Activated naive CD4-positive, alpha-beta T cell treated with Interleukin-2 at 50 U/mL for 16 hours (primary cell): ENCODE measurements around the gene LAMA3.
"Not testable (repeated sequence)": the region's sequence is repeated elsewhere in the genome, so short reads cannot be mapped to it uniquely, and the experiment has no call there.

Experiments used
- DNase-seq: peaks from one replicate; pipeline ENCODE4 v3.0.0-alpha.2; 2020

LAMA3 gene

DNA sequence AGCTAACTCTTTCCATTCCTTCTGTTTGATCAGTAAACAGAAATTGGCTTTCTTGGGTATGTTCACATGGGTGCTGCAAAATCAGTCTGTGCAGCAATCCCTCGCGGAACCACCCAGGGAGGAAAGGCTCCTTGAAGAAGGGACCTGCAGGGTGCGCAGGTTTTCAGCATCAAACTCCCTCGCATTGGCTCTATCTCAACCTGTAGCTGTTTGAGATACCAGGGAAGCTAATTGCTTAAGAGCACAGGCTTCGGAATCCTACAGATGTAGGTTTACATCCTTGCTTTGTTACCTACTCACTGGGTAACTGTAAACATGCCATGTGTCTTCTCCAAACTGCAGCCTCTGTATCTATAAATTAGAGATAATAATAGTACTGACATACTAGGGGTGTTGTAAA is 43.2 kb downstream of the LAMA3 start:
- no peak for DNase-seq

DNA sequence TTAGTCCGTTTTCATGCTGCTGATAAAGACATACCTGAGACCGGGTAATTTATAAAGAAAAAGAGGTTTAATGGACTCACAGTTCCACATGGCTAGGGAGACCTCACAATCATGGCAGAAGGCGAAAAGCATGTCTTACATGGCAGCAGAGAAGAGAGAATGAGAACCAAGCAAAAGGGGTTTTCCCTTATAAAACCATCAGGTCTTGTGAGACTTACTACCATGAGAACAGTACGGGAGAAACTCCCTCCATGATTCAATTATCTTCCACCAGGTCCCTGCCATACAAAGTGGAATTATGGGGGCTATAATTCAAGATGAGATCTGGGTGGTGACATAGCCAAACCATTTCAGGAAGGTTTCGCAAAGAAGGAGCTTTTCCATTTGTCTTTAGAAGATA is 44.0 kb downstream of the LAMA3 start:
- not testable (repeated sequence) for DNase-seq

DNA sequence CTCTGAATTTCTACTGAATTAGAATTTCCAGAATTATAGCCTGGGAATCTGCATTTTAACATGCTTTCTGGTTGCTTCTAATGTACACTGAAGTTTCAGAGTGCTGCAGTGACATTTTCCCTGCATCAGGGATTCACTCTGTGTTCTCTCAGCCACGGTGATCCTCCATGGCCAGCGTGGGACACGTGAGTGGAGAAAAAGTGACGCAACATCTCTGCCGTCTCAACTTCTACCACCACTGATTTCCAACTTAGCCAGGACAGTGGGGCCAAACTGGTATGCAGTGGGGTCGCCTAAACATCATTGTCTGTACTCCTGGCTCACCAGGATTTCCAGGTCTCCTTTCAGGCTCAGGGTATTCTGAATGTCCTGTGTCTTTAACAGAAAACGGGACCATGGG is 44.6 kb downstream of the LAMA3 start:
- no peak for DNase-seq

DNA sequence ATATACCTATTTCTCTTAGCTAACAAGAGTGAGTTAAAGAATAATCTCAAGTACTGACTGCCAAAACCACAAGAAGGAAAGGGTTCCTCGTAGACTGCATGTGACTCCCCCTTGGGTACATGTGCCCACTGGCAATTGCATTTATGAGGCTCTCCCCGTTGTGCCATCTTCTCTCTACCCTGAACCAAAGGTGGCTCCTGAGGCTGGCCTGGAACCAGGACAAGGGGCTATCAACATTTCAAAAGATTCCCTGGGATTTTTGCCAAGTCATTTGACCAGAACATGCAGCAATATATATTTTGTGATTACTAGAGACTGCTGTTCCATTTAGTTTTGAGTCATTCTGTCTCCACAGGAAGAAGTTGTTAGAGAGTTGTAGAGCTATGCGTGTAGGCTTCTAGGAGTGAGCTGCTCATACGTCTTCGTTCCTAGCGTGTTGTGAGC is 45.8 kb downstream of the LAMA3 start:
- DNase-seq, result no peak

DNA sequence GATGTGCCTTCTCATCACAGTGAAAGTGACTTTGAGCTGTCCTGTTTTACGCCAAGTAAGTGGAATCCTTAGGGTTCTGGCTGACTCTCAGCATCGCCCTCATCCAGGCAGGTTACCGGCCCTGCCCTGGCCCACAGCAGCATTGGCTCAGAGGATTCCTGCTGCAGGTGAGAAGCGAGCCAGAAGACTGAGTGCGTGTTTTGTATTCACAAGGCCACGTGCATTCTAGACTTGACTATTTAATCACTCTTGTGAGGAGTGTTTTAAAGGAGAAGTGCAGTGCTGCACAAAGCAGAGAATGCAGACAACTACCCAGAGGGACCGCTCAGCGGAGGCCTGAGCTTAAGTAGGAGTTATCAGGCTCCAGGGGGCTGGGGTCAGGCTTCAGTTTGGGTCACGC is 48.3 kb downstream of the LAMA3 start:
- no peak for DNase-seq

DNA sequence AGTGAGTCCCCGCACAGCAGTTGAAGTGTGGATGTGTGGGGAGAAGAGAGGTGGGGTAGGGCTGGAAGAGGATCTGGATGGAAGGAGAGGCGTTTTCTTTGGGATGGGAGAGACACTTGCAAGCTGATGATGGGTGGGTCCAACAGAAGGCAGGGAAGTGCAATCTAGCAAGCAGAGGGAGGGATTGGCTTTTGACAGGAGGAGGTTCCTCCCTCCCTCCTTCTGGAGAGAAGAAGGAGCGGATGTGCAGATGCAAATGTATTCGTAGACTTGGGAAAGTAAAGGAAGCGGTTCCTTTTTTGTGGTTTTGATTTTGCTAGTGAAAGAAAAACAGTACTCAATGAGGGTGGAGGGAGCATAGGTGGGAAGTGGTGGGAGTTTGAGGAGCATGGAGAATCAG is 48.9 kb downstream of the LAMA3 start:
- no peak for DNase-seq

DNA sequence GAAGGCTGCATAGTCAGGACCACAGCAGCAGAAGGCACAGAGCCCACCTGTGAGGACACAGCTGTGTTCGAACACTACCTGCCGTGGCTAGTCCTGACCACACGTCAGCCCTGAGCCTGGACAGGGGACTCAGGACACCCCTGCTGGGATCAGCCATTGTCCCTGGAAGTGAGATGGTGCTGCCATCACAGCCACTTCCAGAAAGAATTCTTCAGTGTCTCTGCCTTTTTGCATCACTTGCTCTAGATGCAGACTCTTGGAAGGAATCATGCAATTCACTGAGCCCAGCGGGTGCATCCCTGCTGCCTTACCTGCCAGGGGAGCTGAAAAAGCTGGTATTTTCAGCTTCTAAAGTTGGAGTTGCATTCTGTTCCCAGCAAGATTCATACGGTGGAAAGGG is 49.3 kb downstream of the LAMA3 start:
- no peak for DNase-seq

DNA sequence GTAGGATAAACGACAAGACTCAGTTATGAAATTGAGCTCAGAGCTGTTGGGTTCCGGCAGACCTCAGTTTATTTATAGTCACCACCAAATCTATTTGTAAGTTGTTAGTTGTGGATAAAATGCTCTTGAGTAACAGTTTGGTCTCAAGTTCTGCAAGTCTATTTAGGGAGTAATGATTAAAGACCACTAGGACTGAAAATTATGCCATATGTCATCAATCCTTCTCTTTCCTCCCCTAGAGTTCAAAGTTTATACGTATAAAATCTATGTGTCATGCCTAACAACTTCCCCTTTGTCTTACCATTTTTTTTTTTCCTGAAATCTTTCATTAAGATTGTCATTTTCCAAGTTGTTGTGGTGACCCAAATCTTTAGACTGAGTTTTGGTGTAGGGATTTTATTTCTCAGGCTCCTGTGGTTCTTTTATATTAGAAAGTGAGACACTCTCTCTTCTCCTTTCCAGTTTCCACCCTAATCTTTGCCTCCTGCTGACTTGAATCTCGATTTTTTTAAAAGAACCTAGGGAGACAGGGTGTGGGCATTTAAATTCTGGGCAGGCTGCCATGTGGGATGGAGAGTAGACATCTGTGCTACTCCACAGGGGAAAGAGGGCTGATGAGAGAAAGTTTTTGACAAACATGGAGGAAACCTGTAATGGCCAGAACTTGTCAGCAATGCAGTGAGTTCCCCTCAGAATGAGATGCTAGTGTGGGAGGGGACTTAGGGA is 51.0 kb downstream of the LAMA3 start:
- DNase-seq, result no peak

DNA sequence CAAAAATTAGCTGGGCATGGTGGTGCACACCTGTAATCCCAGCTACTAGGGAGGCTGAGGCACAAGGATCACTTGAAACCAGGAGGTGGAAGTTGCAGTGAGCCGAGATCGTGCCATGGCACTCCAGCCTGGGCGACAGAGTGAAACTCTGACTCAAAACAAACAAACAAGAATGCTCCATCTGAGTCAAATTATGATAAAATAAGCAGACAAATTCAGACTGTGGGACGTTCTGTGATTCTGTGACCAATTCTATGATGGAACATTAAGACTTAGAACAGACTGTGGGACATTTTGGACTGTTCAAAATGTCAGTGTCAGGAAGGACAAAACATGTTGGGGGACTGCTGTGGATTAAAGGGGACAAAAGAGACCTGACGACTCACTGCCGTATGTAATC is 52.7 kb downstream of the LAMA3 start:
- DNase-seq, result not testable (repeated sequence)

DNA sequence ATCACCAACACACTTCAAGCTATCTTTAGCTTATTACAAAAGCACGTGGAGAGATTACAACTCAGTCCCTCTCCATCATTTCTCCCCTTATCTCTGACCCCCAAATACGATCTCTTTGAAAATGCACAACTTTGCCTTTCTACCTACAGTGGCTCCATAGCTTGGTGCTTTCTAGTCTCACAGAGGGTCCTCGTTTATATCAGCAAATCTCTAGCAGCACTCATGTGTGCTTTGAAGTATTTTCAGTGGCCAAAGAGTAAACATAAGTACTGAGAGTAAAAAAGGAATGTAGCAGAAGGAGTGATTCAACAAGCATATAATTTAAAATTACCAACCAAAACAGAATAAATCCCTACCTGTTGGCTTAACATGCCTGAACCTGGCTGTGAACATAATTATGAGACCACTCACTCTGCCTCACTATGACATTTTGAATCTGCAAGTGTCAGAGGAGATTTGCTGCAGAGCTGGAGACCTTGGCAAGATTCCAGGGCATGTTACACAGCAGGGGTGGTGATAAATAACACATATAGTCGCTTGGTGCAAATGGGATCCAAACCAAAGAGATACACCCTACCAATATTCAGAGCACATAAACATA is 54.6 kb downstream of the LAMA3 start:
- DNase-seq, result no peak

DNA sequence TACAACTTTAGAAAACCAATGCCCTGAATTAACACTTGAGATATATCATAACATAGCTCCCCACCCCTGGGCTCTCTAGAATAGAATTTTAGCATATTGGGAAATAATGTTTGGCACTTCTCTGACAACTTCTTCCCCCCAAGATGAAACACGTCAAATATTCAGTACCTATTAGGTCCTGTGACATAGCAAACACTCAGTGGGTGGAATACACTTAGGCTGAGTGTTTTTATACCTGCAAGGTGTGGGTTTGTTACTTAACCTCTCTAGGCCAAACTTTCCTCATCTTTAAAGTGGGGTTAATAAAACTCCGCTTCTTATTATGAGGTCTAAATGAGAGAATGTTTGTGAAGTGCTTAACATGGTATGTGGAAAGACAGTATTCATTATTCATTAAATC is 56.1 kb downstream of the LAMA3 start:
- no peak for DNase-seq

DNA sequence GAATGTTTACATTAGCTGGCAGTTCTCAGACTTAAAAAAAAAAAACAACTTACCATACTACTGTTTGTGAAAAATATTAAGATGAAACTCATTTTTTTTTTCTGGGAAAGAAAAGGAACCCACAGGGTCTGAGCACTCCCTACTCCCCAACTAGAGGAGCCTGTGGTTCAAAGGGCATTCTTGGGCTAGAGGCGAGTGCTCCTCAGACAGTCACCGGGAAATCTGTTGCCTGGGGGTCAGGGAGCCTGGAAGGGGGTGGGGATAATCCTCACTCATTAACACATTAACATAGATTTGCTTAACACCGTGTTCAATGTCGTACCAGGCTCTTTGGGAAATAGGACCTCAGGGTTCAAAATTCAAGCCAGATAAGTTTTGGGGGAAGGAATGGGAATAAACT is 57.6 kb downstream of the LAMA3 start:
- no peak for DNase-seq

DNA sequence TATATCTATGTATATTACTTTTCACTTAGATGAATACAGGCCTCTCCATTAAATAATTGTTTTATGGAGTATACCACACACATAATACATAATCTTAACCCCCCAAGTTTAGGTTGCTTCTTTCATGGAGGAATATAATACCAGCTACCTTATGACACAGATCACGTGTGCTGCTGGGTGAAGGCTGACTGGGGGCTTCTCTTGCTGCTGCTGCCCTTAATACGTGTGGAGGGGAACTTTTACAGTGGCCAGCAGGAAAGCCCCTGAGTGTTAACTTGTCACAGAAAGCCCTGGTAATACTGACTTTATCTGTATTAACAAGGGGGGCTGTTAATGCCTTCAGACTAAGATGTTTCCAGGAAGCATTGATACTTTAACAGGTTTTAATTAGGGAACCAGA is 63.1 kb downstream of the LAMA3 start:
- no peak for DNase-seq

DNA sequence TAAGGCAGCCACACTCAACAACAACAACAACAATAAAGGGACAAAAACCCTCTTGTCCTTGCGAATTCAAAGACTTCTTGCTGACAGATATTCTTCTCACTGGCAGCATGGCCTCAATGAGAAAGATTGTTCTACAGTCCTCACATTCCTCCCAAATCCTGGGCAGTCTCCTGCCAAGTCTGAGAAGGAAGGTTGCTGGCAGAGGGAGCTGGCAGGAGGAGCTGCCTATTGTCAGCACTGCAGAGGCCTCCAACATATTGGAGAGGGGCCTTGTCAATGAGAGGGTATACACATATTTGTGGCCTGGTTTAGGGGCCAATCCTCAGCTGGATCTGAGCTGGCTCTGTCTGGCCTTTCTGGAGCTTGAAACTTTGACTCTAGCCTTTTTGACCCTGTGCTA is 63.5 kb downstream of the LAMA3 start:
- DNase-seq, result no peak

DNA sequence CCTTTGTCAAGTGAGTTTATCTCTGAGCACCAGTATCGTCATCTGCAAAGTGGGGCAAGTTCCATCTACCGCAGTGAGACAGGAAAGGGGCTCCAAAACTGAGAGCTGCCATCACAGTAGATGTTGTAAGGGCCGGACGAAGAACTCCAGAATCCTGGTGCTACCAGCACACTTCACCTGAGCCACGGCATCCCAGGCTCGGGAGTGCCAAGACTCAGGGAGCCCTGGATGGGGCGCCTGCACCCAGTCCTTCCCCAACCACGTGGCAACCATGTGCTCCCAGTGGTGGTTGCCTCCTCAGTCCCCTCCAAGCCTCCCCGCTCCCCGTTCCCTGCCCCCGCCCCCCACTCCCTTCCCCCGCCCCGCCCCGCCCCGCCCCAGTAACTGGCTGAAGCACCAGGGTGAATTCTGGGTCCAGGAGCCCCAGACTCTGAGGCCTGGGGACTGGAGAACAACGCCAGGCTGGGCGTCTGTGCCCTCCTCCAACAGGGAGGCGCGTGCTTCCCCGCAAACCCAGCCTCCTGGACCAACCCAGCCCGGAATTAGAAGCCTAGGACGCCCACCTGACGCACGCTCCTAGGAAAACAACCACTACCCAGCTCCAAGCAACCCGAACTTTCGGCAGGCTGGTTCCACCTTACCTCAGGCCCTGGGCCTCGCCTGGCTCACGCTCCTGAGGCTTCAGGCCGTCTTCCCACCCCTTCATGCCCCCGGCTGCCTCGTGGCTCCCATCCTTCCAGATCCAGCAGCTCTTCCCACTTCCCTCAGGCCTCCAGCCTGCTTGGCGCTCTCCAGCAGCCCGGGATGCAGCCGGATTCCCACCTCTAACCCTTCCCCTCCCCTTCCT is 67.6 kb downstream of the LAMA3 start:
- DNase-seq, result no peak

DNA sequence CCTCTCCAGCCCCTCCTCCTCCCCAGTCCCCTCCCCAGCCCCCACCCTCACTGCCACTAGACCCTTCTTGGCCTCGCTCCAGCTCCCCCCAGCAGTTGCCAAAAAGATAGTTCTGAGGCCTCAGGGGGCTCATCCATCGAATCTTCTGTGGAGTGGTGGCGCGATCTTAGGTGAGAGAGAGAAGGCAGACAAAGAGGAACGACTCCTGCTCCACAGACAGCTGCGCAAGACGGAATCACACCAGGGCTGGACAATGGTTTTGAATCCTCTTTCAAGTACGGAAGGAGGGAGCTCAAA is 68.1 kb downstream of the LAMA3 start:
- no peak for DNase-seq

DNA sequence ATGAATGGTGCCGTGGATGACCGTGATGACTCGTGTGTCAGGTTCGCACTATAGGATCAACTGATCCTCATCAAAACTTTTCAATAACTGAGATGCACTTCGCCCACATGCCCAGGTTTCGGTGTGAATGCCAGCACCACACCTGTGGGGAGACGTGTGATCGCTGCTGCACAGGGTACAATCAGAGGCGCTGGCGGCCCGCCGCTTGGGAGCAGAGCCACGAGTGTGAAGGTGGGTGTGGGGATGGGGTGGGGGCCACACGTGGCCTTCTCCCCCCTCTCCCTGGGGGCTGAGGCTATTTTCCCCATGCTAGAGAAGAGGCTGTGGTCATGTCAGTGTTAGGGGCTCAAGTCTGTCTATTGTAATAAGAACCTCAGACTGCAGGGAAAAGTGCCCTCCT is 69.0 kb downstream of the LAMA3 start:
- no peak for DNase-seq

DNA sequence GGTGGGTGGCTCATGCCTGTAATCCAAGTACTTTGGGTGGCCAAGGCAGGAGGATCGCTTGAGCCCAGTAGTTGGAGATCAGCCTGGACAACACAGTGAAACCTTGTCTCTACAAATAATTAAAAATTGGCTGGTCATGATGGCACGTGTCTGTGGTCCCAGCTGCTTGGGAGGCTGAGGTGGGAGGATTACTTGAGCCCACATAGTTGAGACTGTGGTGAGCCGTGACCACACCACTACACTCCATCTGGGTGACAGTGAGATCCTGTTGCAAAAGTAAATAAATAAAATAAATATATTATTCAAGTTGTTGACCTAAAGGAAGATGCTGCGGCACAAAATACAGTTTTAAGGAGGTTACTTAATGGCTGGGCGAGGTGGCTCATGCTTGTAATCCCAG is 72.7 kb downstream of the LAMA3 start:
- no peak for DNase-seq

DNA sequence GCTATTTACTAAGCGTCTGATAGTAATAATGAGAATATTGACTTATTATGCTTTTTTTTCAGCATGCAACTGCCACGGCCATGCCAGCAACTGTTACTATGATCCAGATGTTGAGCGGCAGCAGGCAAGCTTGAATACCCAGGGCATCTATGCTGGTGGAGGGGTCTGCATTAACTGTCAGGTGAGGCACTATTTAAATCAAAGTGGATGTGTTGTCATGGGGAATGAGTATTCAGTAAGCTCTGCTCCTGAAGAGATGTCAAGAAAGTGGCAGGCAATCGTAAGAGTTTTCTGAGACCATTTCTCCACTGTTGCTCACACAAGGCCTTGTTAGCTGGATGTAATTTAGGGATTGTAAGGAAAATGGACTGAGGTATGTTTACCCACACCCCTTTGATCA is 74.1 kb downstream of the LAMA3 start:
- no peak for DNase-seq

DNA sequence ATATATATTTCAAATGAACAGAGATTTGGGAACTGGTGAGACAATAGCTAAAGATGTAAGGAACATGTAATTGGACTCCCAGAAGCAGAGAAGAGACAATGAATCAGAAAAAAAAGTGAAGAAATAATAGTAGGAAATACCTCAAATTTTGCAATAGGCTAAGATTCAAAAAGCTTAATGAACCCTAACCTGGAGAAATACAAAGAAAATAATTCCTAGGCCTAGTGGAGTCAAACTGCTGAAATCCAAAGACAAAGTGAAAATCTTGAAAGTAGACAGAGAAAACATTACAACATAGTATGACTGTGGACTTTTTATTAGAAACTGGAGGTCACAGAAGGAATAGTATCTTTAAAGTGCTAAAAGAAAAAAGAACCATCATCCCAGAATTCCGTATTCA is 76.7 kb downstream of the LAMA3 start:
- no peak for DNase-seq

DNA sequence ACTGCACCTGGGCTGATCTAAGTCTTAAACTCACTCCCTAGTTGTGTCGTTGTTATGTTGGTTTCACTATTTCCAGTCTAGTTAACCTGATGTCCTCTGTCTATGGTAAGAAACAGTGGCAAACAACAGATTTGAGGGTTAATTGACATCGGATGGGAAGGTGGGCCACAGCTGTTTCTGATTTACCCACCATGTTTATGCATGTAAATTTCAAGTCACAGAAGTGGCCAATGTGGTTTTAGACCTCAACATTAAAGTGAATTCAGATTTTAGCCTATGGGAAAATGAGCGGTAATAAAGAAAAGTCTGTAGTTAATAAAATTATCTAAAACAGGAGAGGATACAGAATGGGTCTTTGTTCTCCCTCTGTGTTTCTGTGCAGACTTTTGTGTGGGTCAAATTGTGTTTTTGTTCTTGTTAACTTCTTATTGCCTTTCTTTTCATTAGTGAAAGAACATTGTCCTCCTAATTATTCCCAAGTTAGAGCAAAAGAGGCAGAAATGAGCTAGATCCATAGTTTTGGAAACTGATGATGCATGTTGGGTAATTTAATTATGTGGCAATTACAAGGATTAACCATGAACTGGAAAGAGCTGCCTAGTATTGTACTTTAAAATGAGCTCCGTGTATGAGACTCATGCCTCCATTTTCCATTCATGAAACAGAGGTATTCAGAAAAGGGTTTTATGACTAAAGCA is 83.2 kb downstream of the LAMA3 start:
- DNase-seq, result no peak

DNA sequence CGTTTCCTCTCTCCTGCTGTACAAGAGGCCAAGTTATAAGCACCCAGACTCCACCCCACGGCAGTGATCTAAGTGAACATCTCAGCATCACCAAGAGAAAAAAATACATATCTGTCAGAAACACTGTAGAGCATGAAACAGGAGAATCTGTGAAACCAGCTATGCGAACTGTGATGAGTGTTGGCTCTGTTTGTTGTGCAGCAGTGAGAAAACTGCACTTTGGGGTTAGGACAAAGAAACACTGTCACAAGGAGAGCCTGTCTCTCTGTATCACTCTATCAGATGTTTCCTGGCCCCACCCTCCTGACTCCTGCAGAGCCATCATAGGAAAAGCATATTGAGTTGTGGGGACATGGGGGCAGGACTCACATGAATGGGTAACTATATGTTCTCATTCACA is 87.1 kb downstream of the LAMA3 start:
- DNase-seq, result no peak

DNA sequence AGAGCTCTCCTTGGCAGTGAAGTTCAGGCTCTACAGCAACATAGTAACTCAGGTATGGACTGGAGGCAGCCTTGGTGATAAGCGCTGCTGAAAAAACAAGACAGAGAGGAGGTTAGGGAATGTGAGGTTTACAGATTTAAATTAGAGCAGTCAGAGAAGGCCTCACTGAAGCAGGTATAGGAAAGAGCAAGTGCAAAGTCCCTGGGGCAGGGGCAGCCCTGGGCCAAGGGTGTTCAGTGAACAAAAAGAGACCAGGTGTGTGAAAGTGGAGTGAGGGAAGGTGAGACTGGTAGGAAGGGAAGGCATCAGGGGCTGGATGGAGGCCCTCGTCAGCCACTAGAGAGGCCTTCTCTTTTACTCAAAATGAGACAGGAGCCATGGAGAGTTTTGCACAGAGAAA is 89.6 kb downstream of the LAMA3 start:
- no peak for DNase-seq
